Gastroesophageal sphincter (tissue), 4 donors: Measurements from ENCODE around the gene ELMO1. TPM values are rescaled to one million over a fixed set of nuclear protein-coding genes. Genes with fewer than 3 reads are reported as not detected.

Experiments
- ATAC-seq: fragments of 150-250 bp; one replicate; pipeline ENCODE4 v1.9.1; 2016; ENCODE audit warnings: mild to moderate bottlenecking, moderate library complexity
- H3K27ac ChIP-seq, 4 donors: fragments of 200-600 bp; sonication (generic) in 3 of 4; 1 replicate in 3 of 4; 2 replicates in 1 of 4; pipeline ENCODE4 v1.5.1; 2016 to 2019
- H3K27me3 ChIP-seq: fragments of 200-600 bp; sonication (generic); one replicate; pipeline ENCODE4 v1.5.1; 2019
- H3K36me3 ChIP-seq, 2 donors: fragments of 200-600 bp; sonication (generic); one replicate each; pipeline ENCODE4 v1.5.1; 2019; ENCODE audit warnings: control low read depth in 1 of 2
- H3K4me1 ChIP-seq, 3 donors: fragments of 200-600 bp; sonication (generic); 1 replicate in 2 of 3; 2 replicates in 1 of 3; pipeline ENCODE4 v1.5.1; 2016 to 2019; ENCODE audit warnings: control low read depth in 2 of 3
- H3K4me3 ChIP-seq, 2 donors: fragments of 200-600 bp; sonication (generic); one replicate each; pipeline ENCODE4 v1.5.1; 2019; ENCODE audit warnings: mild to moderate bottlenecking in 1 of 2, moderate library complexity in 1 of 2
- H3K9me3 ChIP-seq, 3 donors: fragments of 200-600 bp; sonication (generic); one replicate each; pipeline ENCODE4 v1.5.1; 2017 to 2019; ENCODE audit warnings: control low read depth in 2 of 3
- EP300 ChIP-seq: sonication (generic); formaldehyde crosslinking; IDR thresholded peaks from one replicate; pipeline ENCODE4 v1.6.1; 2017; ENCODE audit warnings: antibody characterized with exemption, mild to moderate bottlenecking
- POLR2A ChIP-seq, 2 donors: fragments of 450-650 bp; IDR thresholded peaks; one replicate each; pipeline ENCODE4 v1.6.1; 2017; ENCODE audit warnings: antibody characterized with exemption in 2 of 2, mild to moderate bottlenecking in 2 of 2, moderate library complexity in 1 of 2
- POLR2AphosphoS5 ChIP-seq: sonication (generic); formaldehyde crosslinking; IDR thresholded peaks from one replicate; pipeline ENCODE4 v1.6.1; 2017; ENCODE audit warnings: antibody characterized with exemption
- WGBS, 2 donors: methylation state at CpG; one replicate each; pipeline ENCODE4 v1.1.5; 2018; ENCODE audit warnings: low coverage in 1 of 2; 5-methylcytosine and 5-hydroxymethylcytosine counted together
- total RNA-seq, 4 donors: library from RNA; depleted of rRNA; stranded (reverse); fragments of >200 nt; gene quantifications; one replicate each; pipeline ENCODE4 v1.1.0, GENCODE V29; 2016
- TF ChIP-seq, protein P1 (sequence below), 4 experiments: fragments of 200-600 bp in 2 of 4; fragments of 450-650 bp in 2 of 4; sonication (generic) in 1 of 4; IDR thresholded peaks; one replicate each; pipeline ENCODE4 v1.5.1; 2017 to 2019; ENCODE audit warnings: antibody characterized with exemption in 4 of 4, mild to moderate bottlenecking in 2 of 4, moderate library complexity in 2 of 4

Gene ELMO1
- total RNA-seq, 4 donors from 2014 or later, result 22.1 to 54.0 (median 42.7) TPM

DNA sequence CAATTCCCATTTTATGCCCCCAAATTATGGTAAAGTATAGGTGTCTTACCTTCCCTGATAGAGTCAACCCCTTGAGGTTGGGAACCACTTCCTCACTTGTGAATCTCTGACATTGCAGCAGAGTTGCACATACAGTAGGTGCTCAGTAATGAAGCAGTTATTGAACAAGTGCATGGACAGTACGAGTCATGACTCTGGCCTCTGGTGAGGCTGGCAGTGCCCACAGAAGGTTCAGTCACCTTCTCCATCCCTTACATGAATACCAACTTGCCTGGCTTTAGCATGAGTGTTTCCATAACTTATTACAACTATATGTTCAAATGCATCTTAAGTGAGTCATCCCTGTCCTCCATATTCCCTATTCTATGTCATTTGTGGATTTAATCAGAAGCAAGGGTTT, 340.0 kb downstream of the ELMO1 start:
- WGBS, 2 donors, result 100% methylated on average over 1 of the region's 1 CpG; no CpG with 5 or more reads in 1 of the 2 donors
- no peaks in the 10 kb centered on the region for H3K36me3 ChIP-seq
- no peaks in the 10 kb centered on the region for H3K27me3 ChIP-seq
- peaks cover 5 to 38% (median 21%) of the 10 kb centered on the region in 3 donors for H3K4me1 ChIP-seq
- peak overlapping the region in 3 of 4 donors; percentile 61 to 80 (median 74) for H3K27ac ChIP-seq
- H3K4me3 ChIP-seq, result no peak overlapping the region
- no peak for ATAC-seq
- H3K9me3 ChIP-seq, result no peaks in the 10 kb centered on the region
- TF ChIP-seq EP300 (no peak), POLR2AphosphoS5 (no peak), POLR2A (IDR thresholded peaks at IDR 0.05) (no peak)
- TF ChIP-seq, protein P1, sequence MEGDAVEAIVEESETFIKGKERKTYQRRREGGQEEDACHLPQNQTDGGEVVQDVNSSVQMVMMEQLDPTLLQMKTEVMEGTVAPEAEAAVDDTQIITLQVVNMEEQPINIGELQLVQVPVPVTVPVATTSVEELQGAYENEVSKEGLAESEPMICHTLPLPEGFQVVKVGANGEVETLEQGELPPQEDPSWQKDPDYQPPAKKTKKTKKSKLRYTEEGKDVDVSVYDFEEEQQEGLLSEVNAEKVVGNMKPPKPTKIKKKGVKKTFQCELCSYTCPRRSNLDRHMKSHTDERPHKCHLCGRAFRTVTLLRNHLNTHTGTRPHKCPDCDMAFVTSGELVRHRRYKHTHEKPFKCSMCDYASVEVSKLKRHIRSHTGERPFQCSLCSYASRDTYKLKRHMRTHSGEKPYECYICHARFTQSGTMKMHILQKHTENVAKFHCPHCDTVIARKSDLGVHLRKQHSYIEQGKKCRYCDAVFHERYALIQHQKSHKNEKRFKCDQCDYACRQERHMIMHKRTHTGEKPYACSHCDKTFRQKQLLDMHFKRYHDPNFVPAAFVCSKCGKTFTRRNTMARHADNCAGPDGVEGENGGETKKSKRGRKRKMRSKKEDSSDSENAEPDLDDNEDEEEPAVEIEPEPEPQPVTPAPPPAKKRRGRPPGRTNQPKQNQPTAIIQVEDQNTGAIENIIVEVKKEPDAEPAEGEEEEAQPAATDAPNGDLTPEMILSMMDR (IDR thresholded peaks at IDR 0.05), result no peak

DNA sequence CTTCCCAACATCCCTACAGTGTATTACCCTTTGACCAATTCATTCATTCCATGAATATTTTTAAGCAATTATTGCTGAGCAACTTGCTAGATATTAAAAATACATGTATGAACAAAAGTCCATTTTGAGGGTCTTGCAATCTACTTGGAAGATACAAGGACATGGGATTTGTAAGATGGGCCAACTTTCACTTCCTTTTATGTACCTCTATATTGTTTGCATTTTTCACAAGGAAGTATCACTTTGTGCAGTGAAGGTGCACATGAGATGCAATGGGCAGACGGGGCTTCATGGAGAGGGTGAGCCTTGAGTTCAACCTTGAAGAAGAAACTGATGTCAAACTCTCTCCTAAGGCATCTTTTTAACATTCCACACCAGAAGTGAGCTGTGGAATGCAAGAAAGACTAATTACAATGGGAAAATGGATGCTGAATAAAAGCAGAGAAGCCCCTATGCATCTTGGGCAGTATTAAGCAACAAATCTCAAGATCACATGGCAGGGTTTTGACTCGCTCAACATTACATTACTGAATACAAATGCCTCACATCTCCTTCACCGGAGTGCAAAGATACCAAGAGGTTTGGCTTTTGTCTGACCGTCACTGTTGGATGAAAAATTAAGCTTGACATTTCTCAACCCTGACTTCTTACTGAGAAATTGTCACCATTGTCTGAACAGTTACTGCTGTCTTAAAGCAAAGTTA, 341.5 kb downstream of the ELMO1 start:
- Histone ChIP-seq H3K36me3 (no peaks in the 10 kb centered on the region), H3K4me3 (no peak overlapping the region), H3K9me3 (no peaks in the 10 kb centered on the region), H3K27ac (no peak overlapping the region), H3K4me1 (peaks cover 5 to 33% (median 21%) of the 10 kb centered on the region in 3 donors), H3K27me3 (no peaks in the 10 kb centered on the region)
- ATAC-seq, result no peak
- 69 to 85% methylated on average over 4 of the region's 4 CpGs for WGBS, 2 donors
- TF ChIP-seq EP300 (no peak), POLR2AphosphoS5 (no peak), POLR2A (IDR thresholded peaks at IDR 0.05) (no peak)
- TF ChIP-seq, protein P1 (IDR thresholded peaks at IDR 0.05), result no peak

DNA sequence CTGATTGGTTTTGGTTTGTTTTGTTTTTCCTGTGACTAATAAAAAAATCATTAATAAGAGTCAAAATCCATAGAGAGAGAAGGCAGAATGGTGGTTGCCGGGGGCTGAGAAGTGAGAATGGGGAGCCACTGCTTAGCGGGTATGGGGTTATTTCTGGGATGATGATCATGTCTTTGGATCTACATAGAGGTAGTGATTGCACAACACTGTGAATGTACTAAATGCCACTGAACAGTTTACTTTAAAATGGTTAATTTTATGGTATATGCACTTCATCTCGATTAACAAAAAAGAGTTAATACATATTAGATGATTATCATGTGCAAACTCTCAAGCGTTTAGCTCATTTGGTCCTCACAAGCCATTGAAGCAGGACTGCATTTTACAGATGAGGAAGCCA, 342.9 kb downstream of the ELMO1 start:
- ATAC-seq, result no peak
- no peaks in the 10 kb centered on the region for H3K9me3 ChIP-seq
- peaks cover 5 to 40% (median 21%) of the 10 kb centered on the region in 3 donors for H3K4me1 ChIP-seq
- no peak overlapping the region for H3K4me3 ChIP-seq
- H3K27me3 ChIP-seq, result no peaks in the 10 kb centered on the region
- H3K36me3 ChIP-seq, result no peaks in the 10 kb centered on the region
- TF ChIP-seq, protein P1 (IDR thresholded peaks at IDR 0.05), result no peak
- no peak for TF ChIP-seq POLR2AphosphoS5
- no peak for TF ChIP-seq EP300
- TF ChIP-seq POLR2A (IDR thresholded peaks at IDR 0.05), result no peak
- 89 to 96% methylated on average over 3 to 4 of the region's 4 CpGs for WGBS, 2 donors
- H3K27ac ChIP-seq, result no peak overlapping the region

DNA sequence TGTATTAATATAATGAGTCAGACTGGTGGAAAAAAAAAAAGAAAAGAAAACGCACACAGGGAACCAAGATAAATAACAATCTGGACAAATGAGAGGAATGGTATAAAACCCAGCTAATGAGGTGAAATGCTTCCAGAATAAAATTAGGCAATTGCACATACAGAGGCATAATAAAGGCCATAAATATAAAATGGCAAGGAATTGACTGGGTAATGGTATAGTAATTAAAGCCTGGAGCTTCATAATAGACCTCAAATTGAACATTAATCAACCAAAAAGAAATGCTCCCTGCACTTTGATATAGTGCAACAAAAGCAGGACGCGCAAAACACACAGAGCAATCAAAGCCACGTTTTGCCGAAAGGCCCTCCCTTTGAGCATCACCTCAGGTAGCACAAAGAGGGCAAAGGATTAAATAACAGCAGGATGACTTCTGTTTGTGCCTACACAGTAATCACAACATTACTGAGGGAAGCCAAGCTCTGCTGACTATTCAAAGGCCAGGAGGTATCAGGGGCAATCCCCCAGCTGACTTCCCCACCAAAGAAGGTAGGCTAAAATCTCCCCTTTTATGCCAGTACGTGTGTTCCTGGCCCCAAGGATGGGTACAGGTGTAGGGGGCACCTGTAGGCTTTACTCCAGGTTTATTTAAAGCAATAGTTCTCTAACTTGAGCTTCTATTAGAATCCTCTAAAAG, 343.7 kb downstream of the ELMO1 start:
- H3K27ac ChIP-seq, result no peak overlapping the region
- no peak for TF ChIP-seq POLR2AphosphoS5
- TF ChIP-seq EP300, result no peak
- TF ChIP-seq POLR2A (IDR thresholded peaks at IDR 0.05), result no peak
- TF ChIP-seq, protein P1 (IDR thresholded peaks at IDR 0.05), result no peak
- no peaks in the 10 kb centered on the region for H3K36me3 ChIP-seq
- no peaks in the 10 kb centered on the region for H3K27me3 ChIP-seq
- H3K4me3 ChIP-seq, result no peak overlapping the region
- H3K4me1 ChIP-seq, result peaks cover 5 to 35% (median 13%) of the 10 kb centered on the region in 3 donors
- H3K9me3 ChIP-seq, result no peaks in the 10 kb centered on the region
- WGBS, 2 donors, result 69 to 71% methylated on average over 6 of the region's 6 CpGs
- ATAC-seq, result no peak
